HepG2 (cell line): ENCODE data around the gene PROX1. TPM values are rescaled to one million over a fixed set of nuclear protein-coding genes. Genes with fewer than 3 reads are reported as not detected.
A peak's percentile ranks its signal among the peaks of the same experiment; 100 is the strongest.

Experiments
- ATAC-seq: fragments of 200-7000 bp; cut with Tn5 transposase; 3 replicates; pipeline ENCODE4 v1.9.1; 2020; ENCODE audit warnings: mild to moderate bottlenecking, moderate library complexity
- BruUV-seq: library from RNA; stranded (reverse); fragments of 400-500 nt; replicated peaks from 2 replicates; lab custom pipeline; 2021; lab: Mats Ljungman, UMichigan
- CTCF ChIA-PET: fragments of 300-600 bp; formaldehyde crosslinking; extraction: SDS; loops from one replicate; lab custom pipeline; 2021; ENCODE audit warnings: low total read pairs, inconsistent platforms, low intra/inter-chr PET ratio; lab: Yijun Ruan, JAX
- POLR2A ChIA-PET: fragments of 350-600 bp; sonication (Branson Sonifier 250); formaldehyde crosslinking; loops from one replicate; lab custom pipeline; 2020; ENCODE audit warnings: antibody characterized with exemption, inconsistent platforms; lab: Yijun Ruan, JAX
- DNase-seq: peaks from one replicate; pipeline ENCODE4 v3.0.0-alpha.2; 2015; ENCODE audit warnings: low spot score
- FAIRE-seq: peaks from 3 replicates; lab custom pipeline; 2011; peaks lifted over from hg19 to GRCh38; lab: Jason Lieb, UNC
- H2AFZ ChIP-seq: one replicate; pipeline ENCODE4 v1.6.1; 2011; ENCODE audit warnings: low read length, inconsistent platforms
- H3K27ac ChIP-seq: fragments of 300-600 bp; 3 replicates; pipeline ENCODE4 v1.8.0; 2011; ENCODE audit warnings: mixed run types, mild to moderate bottlenecking, mixed read lengths, low read length, inconsistent platforms; ENCODE audit not compliant: insufficient read depth; ENCODE audit errors: extremely low read length
- H3K27me3 ChIP-seq, 2 experiments: fragments of 200-600 bp in 1 of 2; 2 replicates in 1 of 2; 3 replicates in 1 of 2; pipeline versions ENCODE4 v1.6.0 to v1.8.0; 2011; ENCODE audit warnings: low read length in 2 of 2, mild to moderate bottlenecking in 2 of 2, moderate library complexity in 2 of 2, inconsistent platforms in 1 of 2; ENCODE audit not compliant: insufficient read depth in 2 of 2, control insufficient read depth in 1 of 2
- H3K36me3 ChIP-seq, 2 experiments: fragments of 200-600 bp in 1 of 2; replicated peaks in 1 of 2; 2 replicates in 1 of 2; 3 replicates in 1 of 2; pipeline versions ENCODE4 v1.5.1 to v1.8.0; 2011; ENCODE audit warnings: low read length in 2 of 2, inconsistent platforms in 1 of 2; ENCODE audit not compliant: insufficient read depth in 2 of 2, control insufficient read depth in 1 of 2
- H3K4me1 ChIP-seq: 2 replicates; pipeline ENCODE4 v1.5.1; 2012; ENCODE audit warnings: low read length, inconsistent platforms; ENCODE audit not compliant: insufficient read depth
- H3K4me2 ChIP-seq: 2 replicates; pipeline ENCODE4 v1.6.0; 2011; ENCODE audit warnings: low read depth, low read length, inconsistent platforms
- H3K4me3 ChIP-seq, 3 experiments: fragments of 200-600 bp in 1 of 3; sonication (generic), shearing (Covaris generic) in 1 of 3; replicated peaks in 1 of 3; 2 replicates each; pipeline ENCODE4 v1.5.1; 2011 to 2016; ENCODE audit warnings: low read length in 3 of 3, inconsistent platforms in 2 of 3, low read depth in 2 of 3, mild to moderate bottlenecking in 2 of 3, control low read depth in 1 of 3, mixed read lengths in 1 of 3; ENCODE audit not compliant: insufficient read depth in 1 of 3
- H3K79me2 ChIP-seq: one replicate; pipeline ENCODE4 v1.6.1; 2011; ENCODE audit warnings: low read length, inconsistent platforms; ENCODE audit not compliant: insufficient read depth
- H3K9ac ChIP-seq: 2 replicates; pipeline ENCODE4 v1.6.0; 2011; ENCODE audit warnings: mild to moderate bottlenecking, low read depth, low read length, inconsistent platforms; ENCODE audit not compliant: insufficient read depth
- H3K9me3 ChIP-seq: 2 replicates; pipeline ENCODE4 v1.5.1; 2012; ENCODE audit warnings: mild to moderate bottlenecking, low read length
- H4K20me1 ChIP-seq: 2 replicates; pipeline ENCODE4 v1.6.0; 2011; ENCODE audit warnings: inconsistent platforms, mild to moderate bottlenecking, low read length, moderate library complexity; ENCODE audit not compliant: insufficient read depth
- ARNT ChIP-seq: fragments of 450-650 bp; IDR thresholded peaks from 2 replicates; pipeline ENCODE4 v1.6.1; 2017
- ATF7 ChIP-seq, 2 experiments: fragments of 450-650 bp in 1 of 2; sonication (generic) in 1 of 2; formaldehyde crosslinking in 1 of 2; IDR thresholded peaks; 2 replicates each; pipeline versions ENCODE4 v1.4.0 to v1.6.1; 2016 to 2020; ENCODE audit warnings: antibody characterized with exemption in 1 of 2, mild to moderate bottlenecking in 1 of 2, missing genetic modification reagents in 1 of 2
- CHCHD3 ChIP-seq: sonication (generic); formaldehyde crosslinking; IDR thresholded peaks from 2 replicates; pipeline ENCODE4 v1.8.0; 2022; ENCODE audit warnings: mild to moderate bottlenecking, missing genetic modification reagents, moderate library complexity
- ETV6 ChIP-seq: sonication (generic); formaldehyde crosslinking; conservative IDR thresholded peaks from 2 replicates; pipeline ENCODE4 v1.4.0; 2020; ENCODE audit warnings: missing genetic modification reagents
- IRF2 ChIP-seq: IDR thresholded peaks from 2 replicates; pipeline ENCODE4 v1.6.1; 2018; ENCODE audit warnings: missing genetic modification reagents, missing compliant biosample characterization
- MZF1 ChIP-seq: sonication (generic); formaldehyde crosslinking; IDR thresholded peaks from 2 replicates; pipeline ENCODE4 v1.8.1; 2023; ENCODE audit warnings: mild to moderate bottlenecking, missing genetic modification reagents, borderline replicate concordance
- PTBP1 ChIP-seq: fragments of 200-400 bp; formaldehyde crosslinking; IDR thresholded peaks from 2 replicates; pipeline ENCODE4 v1.6.1; 2018; ENCODE audit warnings: low read length, low read depth; ENCODE audit not compliant: poor library complexity, severe bottlenecking
- RFX3 ChIP-seq: IDR thresholded peaks from 2 replicates; pipeline ENCODE4 v1.6.1; 2016; ENCODE audit warnings: missing biosample characterization, missing genetic modification reagents
- SALL2 ChIP-seq: sonication (generic); formaldehyde crosslinking; IDR thresholded peaks from 2 replicates; pipeline ENCODE4 v1.8.1; 2023; ENCODE audit warnings: mild to moderate bottlenecking, missing genetic modification reagents, inconsistent platforms
- SIN3A ChIP-seq: IDR thresholded peaks from 2 replicates; pipeline ENCODE4 v1.6.1; 2011; ENCODE audit warnings: low read depth, mild to moderate bottlenecking, control low read depth, low read length, borderline replicate concordance
- SIN3B ChIP-seq: fragments of 150-350 bp; IDR thresholded peaks from 2 replicates; pipeline ENCODE4 v1.6.1; 2014; ENCODE audit warnings: low read length
- TARDBP ChIP-seq: sonication (generic); formaldehyde crosslinking; IDR thresholded peaks from 2 replicates; pipeline ENCODE4 v1.8.0; 2022; ENCODE audit warnings: mild to moderate bottlenecking, missing genetic modification reagents
- TCF7 ChIP-seq: sonication (generic); IDR thresholded peaks from 2 replicates; pipeline ENCODE4 v1.6.1; 2016; ENCODE audit warnings: antibody characterized with exemption, low read depth
- ZNF24 ChIP-seq: fragments of 450-650 bp; IDR thresholded peaks from 2 replicates; pipeline ENCODE4 v1.6.1; 2017; ENCODE audit warnings: antibody characterized with exemption, mild to moderate bottlenecking
- ZNF576 ChIP-seq: sonication (generic); formaldehyde crosslinking; IDR thresholded peaks from 2 replicates; pipeline ENCODE4 v1.4.0; 2020; ENCODE audit warnings: mild to moderate bottlenecking, missing genetic modification reagents
- ZNF577 ChIP-seq: sonication (generic); formaldehyde crosslinking; IDR thresholded peaks from 2 replicates; pipeline ENCODE4 v1.4.0; 2020; ENCODE audit warnings: mild to moderate bottlenecking, low read depth, missing genetic modification reagents, borderline replicate concordance
- ZNF619 ChIP-seq: sonication (generic); formaldehyde crosslinking; IDR thresholded peaks from 2 replicates; pipeline ENCODE4 v1.4.0; 2020; ENCODE audit warnings: mild to moderate bottlenecking, missing genetic modification reagents
- ZNF703 ChIP-seq: sonication (generic); formaldehyde crosslinking; IDR thresholded peaks from 2 replicates; pipeline ENCODE4 v1.5.1; 2020; ENCODE audit warnings: missing genetic modification reagents, mild to moderate bottlenecking, moderate library complexity, borderline replicate concordance
- ZNF704 ChIP-seq: sonication (generic); formaldehyde crosslinking; IDR thresholded peaks from 2 replicates; pipeline ENCODE4 v1.8.1; 2023; ENCODE audit warnings: mild to moderate bottlenecking, inconsistent platforms, moderate library complexity, missing genetic modification reagents, borderline replicate concordance
- ZNF747 ChIP-seq: sonication (generic); formaldehyde crosslinking; IDR thresholded peaks from 2 replicates; pipeline ENCODE4 v1.8.1; 2023; ENCODE audit warnings: missing genetic modification reagents, mild to moderate bottlenecking, borderline replicate concordance
- ZSCAN21 ChIP-seq: sonication (generic); formaldehyde crosslinking; IDR thresholded peaks from 2 replicates; pipeline ENCODE4 v1.8.0; 2022; ENCODE audit warnings: mild to moderate bottlenecking, missing genetic modification reagents, moderate library complexity, borderline replicate concordance
- WGBS: methylation state at CpG from one replicate; pipeline ENCODE4 v1.1.6; 2017; ENCODE audit warnings: low lambda C conversion rate; 5-methylcytosine and 5-hydroxymethylcytosine counted together
- in situ Hi-C: cut with HindIII; loops from 2 replicates; pipeline ENCODE4 v1.10.0; 2017; ENCODE audit warnings: low pct_unique_long_range_greater_than_20kb; ENCODE audit not compliant: extremely low pct_ligation_motif_present
- intact Hi-C: fragments of 100-400 bp; cut with micrococcal nuclease; formaldehyde crosslinking; loops from one replicate; pipeline ENCODE4 v1.10.0; 2022; ENCODE audit not compliant: unreplicated experiment
- polyA plus RNA-seq, 8 experiments: library from polyadenylated mRNA; depleted of rRNA in 3 of 8; stranded (reverse) in 7 of 8; unstranded in 1 of 8; fragments of >200 nt; fragmentation: Illumina TruSeq in 4 of 8; extraction: Trizol in 4 of 8; gene quantifications; 2 replicates each; pipeline versions ENCODE4 v1.2.1 to v1.2.3, GENCODE V29; 2011 to 2016; ENCODE audit warnings: low read depth in 4 of 8, missing spikeins in 1 of 8, mixed read lengths in 1 of 8; ENCODE audit not compliant: insufficient read depth in 1 of 8
- total RNA-seq, 5 experiments: library from RNA; depleted of rRNA; stranded (reverse); fragments of >200 nt; fragmentation: Illumina TruSeq; extraction: Trizol; gene quantifications; 2 replicates each; pipeline ENCODE4 v1.2.3, GENCODE V29; 2016; ENCODE audit warnings: low read depth in 1 of 5
- TF ChIP-seq, protein P1 (sequence below): IDR thresholded peaks from 2 replicates; pipeline ENCODE4 v1.6.1; 2016; ENCODE audit warnings: control low read depth

PROX1 gene
- total and polyA plus RNA-seq, 2 of the 13 experiments (the other 11 are each of a cell fraction or from before 2014, with no cell fraction given): 12.3 to 30.2 TPM

- TF ChIP-seq RFX3 (no peak), TARDBP (CRISPR knock-in tag) (no peak), ZNF704 (CRISPR knock-in tag) (no peak), ZNF703 (no peak), TCF7 (no peak), ZNF577 (no peak), SIN3B (no peak), ZNF24 (no peak)
These were observed 45.7 kb upstream of the PROX1 start (continued) for GRCh38 chr1:213942061-213942460.

- H3K27ac ChIP-seq: no peak overlapping the region
- H3K4me2 ChIP-seq: no peak overlapping the region
- H3K36me3 ChIP-seq: no peaks in the 10 kb centered on the region
- no peak overlapping the region for H3K4me3 ChIP-seq
- BruUV-seq: no TSS peak
- DNase-seq (peak; percentile 20), ATAC-seq (no peak), FAIRE-seq (peak; percentile 60)
- no peaks in the 10 kb centered on the region for H3K27me3 ChIP-seq
- WGBS: 74% methylated on average over 6 of the region's 6 CpGs
- ChIA-PET CTCF (no interaction called here), POLR2A (no interaction called here)
- H2AFZ ChIP-seq: no peak overlapping the region
- no peak overlapping the region for H3K9ac ChIP-seq
- in situ Hi-C loops: no loop called here
- H3K9me3 ChIP-seq: no peaks in the 10 kb centered on the region
- peaks cover 25% of the 10 kb centered on the region for H3K4me1 ChIP-seq
- no peaks in the 10 kb centered on the region for H4K20me1 ChIP-seq
- no peaks in the 10 kb centered on the region for H3K79me2 ChIP-seq
- intact Hi-C loops: no loop called here
- TF ChIP-seq ARNT (no peak), ATF7 (IDR thresholded peaks at IDR 0.05) (no peak), ATF7 (CRISPR knock-in tag; IDR thresholded peaks at IDR 0.05) (no peak), ZNF747 (no peak), PTBP1 (no peak), SIN3A (no peak), ZSCAN21 (CRISPR knock-in tag) (no peak), MZF1 (CRISPR knock-in tag) (no peak), ZNF576 (CRISPR knock-in tag) (no peak), SALL2 (CRISPR knock-in tag) (no peak), ETV6 (CRISPR knock-in tag) (no peak), IRF2 (CRISPR knock-in tag) (no peak), ZNF619 (CRISPR knock-in tag) (no peak), CHCHD3 (CRISPR knock-in tag) (no peak)
- TF ChIP-seq, protein P1, sequence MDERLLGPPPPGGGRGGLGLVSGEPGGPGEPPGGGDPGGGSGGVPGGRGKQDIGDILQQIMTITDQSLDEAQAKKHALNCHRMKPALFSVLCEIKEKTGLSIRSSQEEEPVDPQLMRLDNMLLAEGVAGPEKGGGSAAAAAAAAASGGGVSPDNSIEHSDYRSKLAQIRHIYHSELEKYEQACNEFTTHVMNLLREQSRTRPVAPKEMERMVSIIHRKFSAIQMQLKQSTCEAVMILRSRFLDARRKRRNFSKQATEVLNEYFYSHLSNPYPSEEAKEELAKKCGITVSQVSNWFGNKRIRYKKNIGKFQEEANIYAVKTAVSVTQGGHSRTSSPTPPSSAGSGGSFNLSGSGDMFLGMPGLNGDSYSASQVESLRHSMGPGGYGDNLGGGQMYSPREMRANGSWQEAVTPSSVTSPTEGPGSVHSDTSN (CRISPR knock-in tag): no peak
These were observed 40.5 kb upstream of the PROX1 start for GRCh38 chr1:213947200-213947801.
